ENCODE measurements around the gene MACROD1. TPM values are rescaled to one million over a fixed set of nuclear protein-coding genes. Genes with fewer than 3 reads are reported as not detected.

The MACROD1 gene
- total RNA-seq, 1 donor from 2014 or later: 12.3 TPM

DNA sequence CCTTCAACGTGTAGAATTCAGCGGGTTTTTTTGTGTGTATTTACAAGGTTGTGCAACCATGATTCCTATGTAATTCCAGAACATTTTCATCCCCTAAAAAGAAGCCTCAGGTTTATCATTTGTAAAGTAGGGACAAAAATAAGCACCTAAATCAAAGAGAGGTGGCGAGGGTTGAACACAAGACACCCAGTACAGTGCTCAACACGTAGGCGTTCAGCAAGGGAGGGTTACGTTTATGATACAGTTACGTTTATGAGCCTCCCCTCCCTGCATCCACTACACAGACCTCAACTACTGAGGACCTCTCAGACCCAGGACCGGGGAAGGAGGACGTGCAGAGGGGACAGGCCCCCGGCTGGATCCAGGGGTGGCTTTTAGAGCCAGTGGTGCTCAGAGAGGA is 85.5 kb downstream of the MACROD1 start:
- TF ChIP-seq, protein P1, sequence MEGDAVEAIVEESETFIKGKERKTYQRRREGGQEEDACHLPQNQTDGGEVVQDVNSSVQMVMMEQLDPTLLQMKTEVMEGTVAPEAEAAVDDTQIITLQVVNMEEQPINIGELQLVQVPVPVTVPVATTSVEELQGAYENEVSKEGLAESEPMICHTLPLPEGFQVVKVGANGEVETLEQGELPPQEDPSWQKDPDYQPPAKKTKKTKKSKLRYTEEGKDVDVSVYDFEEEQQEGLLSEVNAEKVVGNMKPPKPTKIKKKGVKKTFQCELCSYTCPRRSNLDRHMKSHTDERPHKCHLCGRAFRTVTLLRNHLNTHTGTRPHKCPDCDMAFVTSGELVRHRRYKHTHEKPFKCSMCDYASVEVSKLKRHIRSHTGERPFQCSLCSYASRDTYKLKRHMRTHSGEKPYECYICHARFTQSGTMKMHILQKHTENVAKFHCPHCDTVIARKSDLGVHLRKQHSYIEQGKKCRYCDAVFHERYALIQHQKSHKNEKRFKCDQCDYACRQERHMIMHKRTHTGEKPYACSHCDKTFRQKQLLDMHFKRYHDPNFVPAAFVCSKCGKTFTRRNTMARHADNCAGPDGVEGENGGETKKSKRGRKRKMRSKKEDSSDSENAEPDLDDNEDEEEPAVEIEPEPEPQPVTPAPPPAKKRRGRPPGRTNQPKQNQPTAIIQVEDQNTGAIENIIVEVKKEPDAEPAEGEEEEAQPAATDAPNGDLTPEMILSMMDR (IDR thresholded peaks at IDR 0.05; ENCODE audit: insufficient read depth, low read length, poor library complexity, severe bottlenecking): no peak
- H3K4me3 ChIP-seq (ENCODE audit: low read depth, low read length): no peak overlapping the region

DNA sequence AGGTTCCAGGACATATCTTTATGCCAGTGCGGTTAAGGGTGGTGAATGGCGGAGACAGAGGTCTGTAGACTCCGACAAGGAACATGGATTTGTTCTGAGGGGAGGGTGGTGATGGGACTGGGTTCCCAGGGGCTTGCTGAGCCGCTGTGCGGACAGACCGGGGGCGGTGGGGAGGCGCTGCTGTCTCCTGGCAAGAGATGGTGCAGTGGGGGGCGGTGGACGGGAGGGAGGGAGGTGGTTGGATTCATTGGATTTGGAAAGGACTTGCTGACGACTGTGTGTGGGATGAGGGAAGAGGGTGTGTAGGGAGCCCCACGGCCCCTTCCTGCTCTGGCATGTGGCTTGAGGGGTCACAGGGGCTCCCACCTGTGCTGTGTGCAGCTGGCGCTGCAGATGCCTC is 87.0 kb downstream of the MACROD1 start:
- peaks cover 33% of the 10 kb centered on the region for H3K27me3 ChIP-seq (ENCODE audit: control insufficient read depth, insufficient read depth, low read length)
- H3K36me3 ChIP-seq (ENCODE audit: control insufficient read depth, insufficient read depth, low read length): no peaks in the 10 kb centered on the region
- H3K4me3 ChIP-seq (ENCODE audit: low read depth, low read length): no peak overlapping the region
- TF ChIP-seq, protein P1 (IDR thresholded peaks at IDR 0.05; ENCODE audit: insufficient read depth, low read length, poor library complexity, severe bottlenecking): no peak
- no peak for DNase-seq (ENCODE audit: low read depth)

More for the DNA sequence above, 85.5 kb downstream of the MACROD1 start:
- Histone ChIP-seq H3K27me3 (ENCODE audit: control insufficient read depth, insufficient read depth, low read length) (peaks cover 36% of the 10 kb centered on the region), H3K36me3 (ENCODE audit: control insufficient read depth, insufficient read depth, low read length) (no peaks in the 10 kb centered on the region)
- no peak for DNase-seq (ENCODE audit: low read depth)

DNA sequence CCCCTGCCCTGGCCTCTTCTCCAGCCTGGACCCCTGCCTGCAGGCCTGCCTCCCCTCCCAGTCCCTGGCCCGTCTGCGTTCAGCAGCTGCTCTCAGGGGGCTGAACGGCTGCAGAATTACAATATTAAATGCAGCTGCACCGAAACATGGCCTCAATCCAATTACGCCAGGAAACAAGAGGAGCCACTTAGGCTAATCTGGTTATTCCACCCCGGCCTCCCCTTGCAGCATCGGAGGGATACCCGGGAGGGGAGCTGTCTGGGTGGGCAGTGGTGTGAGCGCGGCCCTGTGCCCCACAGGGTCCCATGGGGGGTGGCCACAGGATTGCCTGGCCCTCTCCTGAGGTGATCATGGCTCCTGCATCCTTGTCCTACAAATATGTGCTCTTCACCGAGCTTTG is 87.6 kb downstream of the MACROD1 start:
- no peak overlapping the region for H3K4me3 ChIP-seq (ENCODE audit: low read depth, low read length)
- no peaks in the 10 kb centered on the region for H3K36me3 ChIP-seq (ENCODE audit: control insufficient read depth, insufficient read depth, low read length)
- no peak for DNase-seq (ENCODE audit: low read depth)
- TF ChIP-seq, protein P1 (IDR thresholded peaks at IDR 0.05; ENCODE audit: insufficient read depth, low read length, poor library complexity, severe bottlenecking): no peak
- peaks cover 38% of the 10 kb centered on the region for H3K27me3 ChIP-seq (ENCODE audit: control insufficient read depth, insufficient read depth, low read length)

DNA sequence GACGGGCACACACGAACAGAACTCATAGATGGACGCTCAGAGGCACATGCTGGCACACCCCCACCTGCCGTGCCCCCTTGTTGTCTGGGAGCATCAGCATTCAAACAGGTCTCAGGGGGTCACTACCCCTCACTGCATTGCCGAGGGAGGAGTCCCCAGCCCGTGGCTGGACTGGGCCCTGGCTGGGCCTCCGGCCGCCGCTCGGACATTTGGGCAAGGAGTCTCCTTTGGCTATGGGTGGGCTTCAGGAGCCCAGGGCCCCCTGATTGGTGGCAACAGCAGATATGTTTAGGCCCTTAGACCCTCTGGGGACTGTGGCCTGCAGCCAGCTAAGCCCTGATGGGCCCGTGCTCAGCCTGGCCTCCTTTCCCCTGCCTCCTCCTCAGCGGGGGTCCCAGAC is 88.3 kb downstream of the MACROD1 start:
- DNase-seq (ENCODE audit: low read depth): no peak
- Histone ChIP-seq H3K4me3 (ENCODE audit: low read depth, low read length) (no peak overlapping the region), H3K36me3 (ENCODE audit: control insufficient read depth, insufficient read depth, low read length) (no peaks in the 10 kb centered on the region), H3K27me3 (ENCODE audit: control insufficient read depth, insufficient read depth, low read length) (peaks cover 39% of the 10 kb centered on the region)
- TF ChIP-seq, protein P1 (IDR thresholded peaks at IDR 0.05; ENCODE audit: insufficient read depth, low read length, poor library complexity, severe bottlenecking): no peak

DNA sequence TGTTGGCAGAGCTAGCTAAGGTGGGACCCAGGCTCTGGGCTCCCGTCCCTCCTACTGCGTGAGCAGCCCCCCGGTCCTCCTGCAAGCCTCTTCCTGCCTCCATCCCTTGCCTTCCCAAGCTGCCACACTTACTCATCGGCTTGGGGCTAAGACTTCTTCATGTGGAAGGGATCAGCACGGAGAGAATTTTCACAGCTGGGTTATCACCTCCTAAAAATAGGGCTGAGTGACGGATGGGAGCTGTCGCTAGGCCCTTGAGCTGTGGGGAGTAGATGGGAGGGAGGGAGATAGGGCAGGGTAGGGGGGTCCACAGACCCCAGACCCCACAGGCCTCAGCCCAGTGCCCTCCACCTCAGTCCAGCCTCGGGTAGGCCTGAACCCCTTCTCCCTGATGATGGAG is 89.2 kb downstream of the MACROD1 start:
- TF ChIP-seq, protein P1 (IDR thresholded peaks at IDR 0.05; ENCODE audit: insufficient read depth, low read length, poor library complexity, severe bottlenecking): no peak
- no peak for DNase-seq (ENCODE audit: low read depth)

DNA sequence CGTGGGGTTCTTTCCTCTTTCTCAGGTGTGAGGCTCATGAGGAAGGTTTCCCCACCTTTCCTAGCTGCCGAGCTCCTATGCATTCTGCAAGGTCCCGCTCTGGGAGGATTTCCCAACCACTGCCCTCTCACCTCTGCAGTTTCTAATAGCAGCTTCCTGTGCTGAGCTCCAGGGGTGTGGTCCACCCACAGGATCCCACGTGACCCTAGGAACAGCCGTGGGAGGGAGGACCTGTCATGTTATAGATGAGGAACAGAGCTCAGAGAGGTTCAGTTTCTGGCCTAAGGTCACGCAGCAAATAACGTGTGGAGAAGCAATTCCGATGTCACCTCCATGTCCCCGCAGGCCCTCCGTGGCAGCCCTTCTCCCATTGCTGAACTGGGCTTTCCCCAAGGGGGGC is 91.7 kb downstream of the MACROD1 start:
- Histone ChIP-seq H3K36me3 (ENCODE audit: control insufficient read depth, insufficient read depth, low read length) (no peaks in the 10 kb centered on the region), H3K27me3 (ENCODE audit: control insufficient read depth, insufficient read depth, low read length) (peaks cover 41% of the 10 kb centered on the region), H3K4me3 (ENCODE audit: low read depth, low read length) (no peak overlapping the region)
- DNase-seq (ENCODE audit: low read depth): no peak
- TF ChIP-seq, protein P1 (IDR thresholded peaks at IDR 0.05; ENCODE audit: insufficient read depth, low read length, poor library complexity, severe bottlenecking): no peak

More for the DNA sequence above, 89.2 kb downstream of the MACROD1 start:
- Histone ChIP-seq H3K27me3 (ENCODE audit: control insufficient read depth, insufficient read depth, low read length) (peaks cover 35% of the 10 kb centered on the region), H3K36me3 (ENCODE audit: control insufficient read depth, insufficient read depth, low read length) (no peaks in the 10 kb centered on the region), H3K4me3 (ENCODE audit: low read depth, low read length) (no peak overlapping the region)

All from kidney epithelial cell (primary cell).